D721Med (cell line): ENCODE data around the gene MMP27.
"Not testable (repeated sequence)": the region's sequence is repeated elsewhere in the genome, so short reads cannot be mapped to it uniquely, and the experiment has no call there.

Source experiments
- DNase-seq: peaks from one replicate; pipeline ENCODE4 v3.0.0; 2011; ENCODE audit warnings: low spot score; ENCODE audit not compliant: insufficient read length
- FAIRE-seq: peaks from 2 replicates; lab custom pipeline; 2011; peaks lifted over from hg19 to GRCh38; lab: Jason Lieb, UNC
- CTCF ChIP-seq: IDR thresholded peaks from 2 replicates; pipeline ENCODE4 v1.5.1; 2012; ENCODE audit warnings: mild to moderate bottlenecking, control low read depth; ENCODE audit not compliant: insufficient read depth; ENCODE audit errors: missing control alignments

Gene MMP27

GRCh38 chr11:102705626-102706025 lies at the start of gene MMP27:
MMP27 (minus strand) TSS chr11:102705769; CDS start chr11:102705714, 55 bp downstream.
- no peak for DNase-seq
- FAIRE-seq, result no peak
- TF ChIP-seq CTCF, result no peak

GRCh38 chr11:102753267-102753666 lies 47.7 kb upstream of the MMP27 start:
- no peak for TF ChIP-seq CTCF
- no peak for FAIRE-seq
- DNase-seq, result no peak

GRCh38 chr11:102751673-102752072 lies 46.1 kb upstream of the MMP27 start:
- FAIRE-seq (no peak), DNase-seq (no peak)
- TF ChIP-seq CTCF, result no peak

- TF ChIP-seq CTCF, result peak; percentile 14
- DNase-seq (no peak), FAIRE-seq (no peak)
Observed at GRCh38 chr11:102749101-102749722, 43.6 kb upstream of the MMP27 start.

GRCh38 chr11:102746746-102747578 lies 41.4 kb upstream of the MMP27 start:
- not testable (repeated sequence) for FAIRE-seq

GRCh38 chr11:102734650-102735049 lies 29.1 kb upstream of the MMP27 start:
- no peak for FAIRE-seq
- no peak for DNase-seq
- TF ChIP-seq CTCF, result no peak

More at GRCh38 chr11:102746746-102747578, 41.4 kb upstream of the MMP27 start:
- not testable (repeated sequence) for DNase-seq

GRCh38 chr11:102733232-102733875 lies 27.8 kb upstream of the MMP27 start:
- FAIRE-seq (no peak), DNase-seq (no peak)
- TF ChIP-seq CTCF, result peak; percentile 89

GRCh38 chr11:102730944-102731343 lies 25.4 kb upstream of the MMP27 start:
- FAIRE-seq, DNase-seq: not testable (repeated sequence)
